HCT116 (cell line): ENCODE data around the gene ARHGAP1. TPM values are rescaled to one million over a fixed set of nuclear protein-coding genes. Genes with fewer than 3 reads are reported as not detected.

Source experiments
- ATAC-seq: fragments of 200-7000 bp; cut with Tn5 transposase; 2 replicates; pipeline ENCODE4 v1.9.1; 2020; ENCODE audit warnings: mild to moderate bottlenecking, moderate library complexity
- BruUV-seq: library from RNA; stranded (reverse); fragments of 400-500 nt; replicated peaks from 2 replicates; lab custom pipeline; 2021; lab: Mats Ljungman, UMichigan
- CTCF ChIA-PET: fragments of 300-600 bp; sonication (Branson Sonifier 250); formaldehyde crosslinking; loops from one replicate; lab custom pipeline; 2021; ENCODE audit warnings: antibody characterized with exemption; lab: Charles Lee
- POLR2A ChIA-PET: fragments of 300-600, 350-600 bp; sonication (Branson Sonifier 250); formaldehyde crosslinking; loops from one replicate; lab custom pipeline; 2021; ENCODE audit warnings: antibody characterized with exemption; lab: Charles Lee
- RAD21 ChIA-PET, 2 experiments: fragments of 300-600 bp; sonication (Branson Sonifier 250); formaldehyde crosslinking; loops; one replicate each; lab custom pipeline; 2023; ENCODE audit warnings: low total read pairs in 2 of 2; ENCODE audit not compliant: uncharacterized antibody in 2 of 2, unreplicated experiment in 2 of 2, low non-redundant PET in 1 of 2; lab: Charles Lee
- DNase-seq: peaks from one replicate; pipeline ENCODE4 v3.0.0-alpha.2; 2010; ENCODE audit warnings: low read depth, low spot score
- H2AFZ ChIP-seq: fragments of 200-600 bp; shearing (Covaris generic), sonication (generic); 2 replicates; pipeline ENCODE4 v1.6.1; 2017; ENCODE audit warnings: low read depth, mixed run types, mixed read lengths, antibody characterized with exemption, low read length; ENCODE audit not compliant: poor library complexity, severe bottlenecking
- H3K27ac ChIP-seq: 2 replicates; pipeline ENCODE4 v1.5.1; 2012; ENCODE audit warnings: low read depth, low read length
- H3K27me3 ChIP-seq: fragments of 200-600 bp; sonication (generic); 2 replicates; pipeline ENCODE4 v1.6.1; 2016; ENCODE audit warnings: mixed run types, low read length, mixed read lengths; ENCODE audit not compliant: insufficient read depth
- H3K36me3 ChIP-seq, 2 experiments: fragments of 200-500 bp in 1 of 2; fragments of 200-600 bp in 1 of 2; sonication (Bioruptor generic) in 1 of 2; sonication (generic) in 1 of 2; 2 replicates each; pipeline versions ENCODE4 v1.5.1 to v1.6.1; 2014 to 2016; ENCODE audit warnings: low read length in 2 of 2, inconsistent platforms in 1 of 2, mixed read lengths in 1 of 2, mixed run types in 1 of 2; ENCODE audit not compliant: insufficient read depth in 2 of 2, control insufficient read depth in 1 of 2
- H3K4me1 ChIP-seq, 2 experiments: fragments of 200-600 bp in 1 of 2; sonication (generic) in 1 of 2; 2 replicates each; pipeline versions ENCODE4 v1.5.1 to v1.6.1; 2012 to 2017; ENCODE audit warnings: low read length in 2 of 2, inconsistent platforms in 1 of 2, mild to moderate bottlenecking in 1 of 2, mixed read lengths in 1 of 2, mixed run types in 1 of 2, moderate library complexity in 1 of 2; ENCODE audit not compliant: insufficient read depth in 2 of 2, control insufficient read depth in 1 of 2
- H3K4me2 ChIP-seq: fragments of 200-600 bp; sonication (generic); 2 replicates; pipeline ENCODE4 v1.6.1; 2017; ENCODE audit warnings: mixed run types, low read length, mixed read lengths
- H3K4me3 ChIP-seq, 2 experiments: fragments of 200-600 bp in 1 of 2; sonication (generic) in 1 of 2; replicated peaks in 1 of 2; 2 replicates each; pipeline ENCODE4 v1.5.1; 2011 to 2016; ENCODE audit warnings: low read length in 2 of 2, control low read depth in 1 of 2, low read depth in 1 of 2, mild to moderate bottlenecking in 1 of 2, mixed read lengths in 1 of 2, mixed run types in 1 of 2
- H3K79me2 ChIP-seq: fragments of 200-600 bp; sonication (generic); 2 replicates; pipeline ENCODE4 v1.6.1; 2017; ENCODE audit warnings: mild to moderate bottlenecking, mixed run types, low read length, moderate library complexity, mixed read lengths; ENCODE audit not compliant: insufficient read depth
- H3K9ac ChIP-seq: fragments of 200-600 bp; sonication (generic); 2 replicates; pipeline ENCODE4 v1.6.1; 2016; ENCODE audit warnings: low read length, mixed read lengths
- H3K9me2 ChIP-seq: fragments of 200-600 bp; sonication (generic), shearing (Covaris generic); 2 replicates; pipeline ENCODE4 v1.6.1; 2017; ENCODE audit warnings: mixed run types, mild to moderate bottlenecking, moderate library complexity; ENCODE audit not compliant: insufficient read depth
- H3K9me3 ChIP-seq, 2 experiments: fragments of 200-500 bp in 1 of 2; fragments of 200-600 bp in 1 of 2; sonication (Bioruptor generic) in 1 of 2; sonication (generic) in 1 of 2; 2 replicates each; pipeline ENCODE4 v1.6.1; 2014 to 2017; ENCODE audit warnings: low read length in 2 of 2, mixed read lengths in 2 of 2, inconsistent platforms in 1 of 2, low read depth in 1 of 2, mild to moderate bottlenecking in 1 of 2, mixed run types in 1 of 2, moderate library complexity in 1 of 2; ENCODE audit not compliant: control insufficient read depth in 1 of 2, insufficient read depth in 1 of 2
- H4K20me1 ChIP-seq: fragments of 200-600 bp; sonication (generic), shearing (Covaris generic); 2 replicates; pipeline ENCODE4 v1.6.1; 2017; ENCODE audit warnings: mixed run types, mild to moderate bottlenecking, moderate library complexity; ENCODE audit not compliant: insufficient read depth
- CEBPB ChIP-seq: IDR thresholded peaks from 2 replicates; pipeline ENCODE4 v1.6.1; 2012; ENCODE audit warnings: low read depth
- CTCF ChIP-seq, 3 experiments: fragments of 200-600 bp in 1 of 3; sonication (generic) in 1 of 3; IDR thresholded peaks in 2 of 3; conservative IDR thresholded peaks in 1 of 3; 2 replicates each; pipeline ENCODE4 v1.5.1; 2012 to 2017; ENCODE audit warnings: low read depth in 2 of 3, low read length in 2 of 3, antibody characterized with exemption in 1 of 3, borderline replicate concordance in 1 of 3, control low read depth in 1 of 3, mild to moderate bottlenecking in 1 of 3, mixed read lengths in 1 of 3, mixed run types in 1 of 3, moderate library complexity in 1 of 3; ENCODE audit not compliant: insufficient read depth in 1 of 3
- ELF1 ChIP-seq: IDR thresholded peaks from 2 replicates; pipeline ENCODE4 v1.6.1; 2012; ENCODE audit warnings: low read depth, borderline replicate concordance
- FOSL1 ChIP-seq: IDR thresholded peaks from 2 replicates; pipeline ENCODE4 v1.6.1; 2012; ENCODE audit warnings: low read depth
- JUND ChIP-seq: IDR thresholded peaks from 2 replicates; pipeline ENCODE4 v1.6.1; 2012
- RAD21 ChIP-seq: IDR thresholded peaks from 2 replicates; pipeline ENCODE4 v1.6.1; 2012; ENCODE audit warnings: low read depth, mild to moderate bottlenecking
- REST ChIP-seq: IDR thresholded peaks from 2 replicates; pipeline ENCODE4 v1.6.1; 2012; ENCODE audit warnings: low read depth
- SIN3A ChIP-seq: IDR thresholded peaks from 2 replicates; pipeline ENCODE4 v1.6.1; 2012; ENCODE audit warnings: low read depth
- SP1 ChIP-seq: IDR thresholded peaks from 2 replicates; pipeline ENCODE4 v1.6.1; 2012; ENCODE audit warnings: low read depth
- YY1 ChIP-seq: IDR thresholded peaks from 2 replicates; pipeline ENCODE4 v1.6.1; 2011; ENCODE audit warnings: low read length, low read depth, moderate library complexity, mild to moderate bottlenecking; ENCODE audit not compliant: insufficient replicate concordance; ENCODE audit errors: extremely low read depth
- ZFX ChIP-seq: fragments of 450-650 bp; IDR thresholded peaks from 2 replicates; pipeline ENCODE4 v1.6.1; 2017
- intact Hi-C: fragments of 100-400 bp; cut with micrococcal nuclease; formaldehyde crosslinking; loops from 2 replicates; pipeline ENCODE4 v1.10.0; 2022
- total RNA-seq: library from RNA; stranded (reverse); gene quantifications from one replicate; pipeline ENCODE4 v1.2.1, GENCODE V29; 2021; ENCODE audit not compliant: unreplicated experiment
- TF ChIP-seq, protein P1 (sequence below): IDR thresholded peaks from 2 replicates; pipeline ENCODE4 v1.6.1; 2012
- TF ChIP-seq, protein P2 (sequence below): IDR thresholded peaks from 2 replicates; pipeline ENCODE4 v1.6.1; 2011; ENCODE audit warnings: mild to moderate bottlenecking, low read length, moderate library complexity; ENCODE audit not compliant: insufficient replicate concordance; ENCODE audit errors: extremely low read depth

ARHGAP1 gene
- total RNA-seq, 1 experiment from 2014 or later, result 36.9 TPM

DNA sequence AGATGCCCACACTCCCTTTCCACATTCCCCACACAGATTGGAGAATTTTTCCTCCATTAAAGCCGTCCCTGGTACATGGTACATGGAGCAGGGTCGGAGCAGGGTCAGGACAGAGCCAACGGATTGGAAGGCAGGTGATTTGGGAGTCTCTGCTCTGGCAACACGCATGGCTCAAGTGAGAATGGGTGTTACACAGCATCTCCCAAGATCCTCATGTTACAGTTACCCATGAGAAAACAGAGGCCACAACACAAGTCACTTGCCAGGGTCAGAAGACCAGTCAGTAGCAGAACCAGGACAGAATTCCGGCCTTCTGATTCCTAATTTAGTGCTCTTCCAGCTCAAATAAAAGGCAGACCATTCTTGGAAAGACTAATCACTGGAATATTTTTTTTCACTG, 10.9 kb upstream of the ARHGAP1 start:
- H3K4me1 ChIP-seq, result peaks cover 0 to 11% of the 10 kb centered on the region in 2 experiments; a peak in 1 of 4 replicates
- ChIA-PET CTCF (no interaction called here), RAD21 (no interaction called here), POLR2A (no interaction called here)
- H3K4me2 ChIP-seq, result no peak overlapping the region
- no TSS peak for BruUV-seq
- no peak for DNase-seq
- peaks cover 0 to 4% of the 10 kb centered on the region in 2 experiments; a peak in 2 of 4 replicates for H3K36me3 ChIP-seq
- H4K20me1 ChIP-seq, result no peaks in the 10 kb centered on the region
- intact Hi-C loops, result no loop called here
- no peak for ATAC-seq
- H3K9ac ChIP-seq, result no peak overlapping the region
- no peaks in the 10 kb centered on the region for H3K9me2 ChIP-seq
- TF ChIP-seq SP1 (no peak), YY1 (no peak), CEBPB (no peak)
- TF ChIP-seq, protein P1, sequence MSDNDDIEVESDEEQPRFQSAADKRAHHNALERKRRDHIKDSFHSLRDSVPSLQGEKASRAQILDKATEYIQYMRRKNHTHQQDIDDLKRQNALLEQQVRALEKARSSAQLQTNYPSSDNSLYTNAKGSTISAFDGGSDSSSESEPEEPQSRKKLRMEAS, result no peak
- TF ChIP-seq, all 23 proteins: peak for 0
- no peaks in the 10 kb centered on the region for H3K27me3 ChIP-seq
- no peaks in the 10 kb centered on the region for H3K9me3 ChIP-seq
- no peak overlapping the region for H2AFZ ChIP-seq
- H3K4me3 ChIP-seq, result no peak overlapping the region
- no peak overlapping the region for H3K27ac ChIP-seq
- no peaks in the 10 kb centered on the region for H3K79me2 ChIP-seq

DNA sequence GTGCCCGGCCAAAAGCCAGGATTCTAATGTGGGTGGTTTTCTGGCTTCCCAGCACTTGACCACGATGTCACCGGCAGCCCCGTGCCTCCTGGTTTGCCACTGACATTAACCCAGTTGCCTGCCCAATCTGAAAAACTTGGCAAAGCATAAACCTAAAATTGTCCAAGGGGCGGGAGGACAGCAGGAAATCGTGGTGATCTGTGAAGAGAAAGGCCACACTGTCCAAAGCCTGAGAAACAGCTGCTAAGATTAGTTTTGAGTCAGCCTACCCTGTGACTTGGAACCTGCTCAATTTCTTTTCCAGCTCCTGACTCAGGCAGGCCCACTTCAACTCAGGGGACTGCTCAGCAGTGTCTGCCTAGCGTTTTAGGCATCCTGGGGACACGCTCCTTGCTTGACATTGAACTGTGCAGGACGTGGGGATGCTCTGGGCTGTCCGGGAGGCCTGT, 10.4 kb upstream of the ARHGAP1 start:
- no TSS peak for BruUV-seq
- DNase-seq (no peak), ATAC-seq (no peak)
- ChIA-PET CTCF (no interaction called here), POLR2A (no interaction called here), RAD21 (no interaction called here)
- H3K79me2 ChIP-seq, result no peaks in the 10 kb centered on the region
- no peak overlapping the region for H2AFZ ChIP-seq
- no peaks in the 10 kb centered on the region for H3K9me3 ChIP-seq
- no peaks in the 10 kb centered on the region for H3K9me2 ChIP-seq
- peaks cover 0 to 4% of the 10 kb centered on the region in 2 experiments; a peak in 2 of 4 replicates for H3K36me3 ChIP-seq
- H3K9ac ChIP-seq, result no peak overlapping the region
- no peak overlapping the region for H3K27ac ChIP-seq
- H3K27me3 ChIP-seq, result no peaks in the 10 kb centered on the region
- H3K4me2 ChIP-seq, result no peak overlapping the region
- peaks cover 0 to 11% of the 10 kb centered on the region in 2 experiments; a peak in 1 of 4 replicates for H3K4me1 ChIP-seq
- H3K4me3 ChIP-seq, result no peak overlapping the region
- intact Hi-C loops, result no loop called here
- no peaks in the 10 kb centered on the region for H4K20me1 ChIP-seq
- TF ChIP-seq RAD21 (no peak), JUND (no peak), ELF1 (no peak), CTCF (IDR thresholded peaks at IDR 0.05 in 2 of 3, conservative IDR thresholded peaks at IDR 0.05 in 1 of 3; ENCODE audit: borderline replicate concordance in 1 of 3, insufficient read depth in 1 of 3, low read depth in 2 of 3, low read length in 2 of 3) (no peak), FOSL1 (no peak), REST (no peak), SP1 (no peak), ZFX (no peak), SIN3A (no peak)
- TF ChIP-seq, protein P2, sequence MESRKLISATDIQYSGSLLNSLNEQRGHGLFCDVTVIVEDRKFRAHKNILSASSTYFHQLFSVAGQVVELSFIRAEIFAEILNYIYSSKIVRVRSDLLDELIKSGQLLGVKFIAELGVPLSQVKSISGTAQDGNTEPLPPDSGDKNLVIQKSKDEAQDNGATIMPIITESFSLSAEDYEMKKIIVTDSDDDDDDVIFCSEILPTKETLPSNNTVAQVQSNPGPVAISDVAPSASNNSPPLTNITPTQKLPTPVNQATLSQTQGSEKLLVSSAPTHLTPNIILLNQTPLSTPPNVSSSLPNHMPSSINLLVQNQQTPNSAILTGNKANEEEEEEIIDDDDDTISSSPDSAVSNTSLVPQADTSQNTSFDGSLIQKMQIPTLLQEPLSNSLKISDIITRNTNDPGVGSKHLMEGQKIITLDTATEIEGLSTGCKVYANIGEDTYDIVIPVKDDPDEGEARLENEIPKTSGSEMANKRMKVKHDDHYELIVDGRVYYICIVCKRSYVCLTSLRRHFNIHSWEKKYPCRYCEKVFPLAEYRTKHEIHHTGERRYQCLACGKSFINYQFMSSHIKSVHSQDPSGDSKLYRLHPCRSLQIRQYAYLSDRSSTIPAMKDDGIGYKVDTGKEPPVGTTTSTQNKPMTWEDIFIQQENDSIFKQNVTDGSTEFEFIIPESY, result no peak
